Fibroblast of the aortic adventitia (primary cell): ENCODE data around the gene LTO1. TPM values are rescaled to one million over a fixed set of nuclear protein-coding genes. Genes with fewer than 3 reads are reported as not detected.

Source experiments
- DNase-seq: peaks from one replicate; pipeline ENCODE4 v3.0.0-alpha.2; 2010; ENCODE audit warnings: low read depth
- H3K4me3 ChIP-seq: 2 replicates; pipeline ENCODE4 v1.5.1; 2011; ENCODE audit warnings: low read depth, mild to moderate bottlenecking, control low read depth, low read length, moderate library complexity
- CTCF ChIP-seq: IDR thresholded peaks from 2 replicates; pipeline ENCODE4 v1.5.1; 2011; ENCODE audit warnings: mild to moderate bottlenecking, low read length, control low read depth, inconsistent platforms; ENCODE audit not compliant: insufficient read depth
- total RNA-seq: library from RNA; depleted of rRNA; stranded (reverse); fragments of >200 nt; gene quantifications from 2 replicates; pipeline ENCODE4 v1.2.3, GENCODE V29; 2012; ENCODE audit warnings: low replicate concordance

Gene LTO1
- total RNA-seq, 1 donor = 16.4 TPM

GRCh38 chr11:69686452-69686851 lies 11.3 kb upstream of the LTO1 start:
- no peak for DNase-seq
- TF ChIP-seq CTCF = no peak
- H3K4me3 ChIP-seq = no peak overlapping the region

DNA sequence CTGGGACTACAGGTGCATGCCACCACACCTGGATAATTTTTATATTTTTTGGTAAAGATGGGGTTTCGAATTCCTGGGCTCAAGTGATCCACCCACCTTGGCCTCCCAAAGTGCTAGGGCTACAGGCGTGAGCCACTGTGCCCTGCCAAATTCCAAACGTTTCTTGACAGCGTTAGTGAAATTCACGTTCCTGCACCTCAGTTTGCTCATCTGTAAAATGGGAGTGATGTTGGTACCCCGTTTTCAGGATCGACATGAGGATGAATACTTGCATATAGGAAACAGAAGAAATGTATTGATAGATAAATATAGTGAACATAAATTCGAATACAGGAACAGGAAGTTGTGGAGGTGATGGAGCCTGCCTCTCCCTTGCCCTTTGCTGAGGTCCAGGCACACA lies 10.2 kb upstream of the LTO1 start:
- H3K4me3 ChIP-seq = no peak overlapping the region
- no peak for TF ChIP-seq CTCF
- no peak for DNase-seq

- H3K4me3 ChIP-seq = no peak overlapping the region
- no peak for TF ChIP-seq CTCF
- no peak for DNase-seq
Measured at GRCh38 chr11:69684651-69685050, 9.5 kb upstream of the LTO1 start.

- no peak for DNase-seq
- no peak overlapping the region for H3K4me3 ChIP-seq
- peak; percentile 31 for TF ChIP-seq CTCF
Measured at GRCh38 chr11:69683764-69684333, 8.7 kb upstream of the LTO1 start.

DNA sequence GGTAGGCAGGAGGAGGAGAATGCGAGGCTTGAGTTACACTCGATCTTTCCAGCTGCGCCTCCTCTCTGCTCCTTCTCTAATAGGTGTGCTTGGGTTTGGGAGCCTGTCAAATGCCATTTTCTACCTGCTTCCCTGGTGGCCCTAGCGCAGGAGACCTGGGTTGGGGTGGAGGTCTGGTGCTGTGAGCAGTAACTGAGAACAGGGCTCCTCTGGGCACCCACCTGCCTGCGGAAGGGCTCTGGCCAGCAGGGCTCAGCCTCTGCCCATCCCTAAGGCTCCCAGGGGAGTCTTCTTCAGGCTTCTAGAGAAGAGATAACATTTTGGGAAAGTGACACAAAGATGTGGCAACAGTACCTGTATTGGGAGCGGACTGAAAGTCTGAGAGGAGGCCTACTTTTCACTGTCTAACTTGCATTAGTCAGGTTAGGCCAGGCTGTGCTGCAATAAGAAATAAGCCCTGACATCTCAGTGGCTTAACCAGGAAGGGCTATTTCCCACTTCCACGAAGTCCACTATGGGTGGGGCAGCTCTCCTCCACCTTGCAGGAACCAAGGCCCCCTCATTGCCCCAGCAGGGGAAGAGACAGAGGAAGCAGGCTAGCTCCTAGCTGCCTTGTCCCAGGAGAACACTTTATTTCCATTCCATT lies 7.7 kb upstream of the LTO1 start:
- DNase-seq = no peak
- no peak overlapping the region for H3K4me3 ChIP-seq
- no peak for TF ChIP-seq CTCF

DNA sequence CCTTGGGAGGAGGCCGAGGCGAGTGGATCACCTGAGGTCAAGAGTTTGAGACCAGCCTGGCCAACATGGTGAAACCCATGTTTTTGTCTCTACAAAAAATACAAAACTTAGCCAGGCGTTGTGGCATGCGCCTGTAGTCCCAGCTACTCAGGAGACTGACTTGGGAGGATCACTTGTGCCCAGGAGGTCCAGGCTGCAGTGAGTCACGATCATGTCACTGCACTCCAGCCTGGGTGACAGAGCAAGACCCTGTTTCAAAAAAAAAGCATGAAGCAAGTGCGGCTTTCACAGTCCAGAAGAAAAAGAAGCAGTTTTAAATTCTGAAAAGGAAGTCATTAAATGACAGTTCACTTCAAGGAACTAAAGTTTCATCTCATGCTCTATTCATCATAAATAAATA lies 7.1 kb upstream of the LTO1 start:
- no peak for DNase-seq
- no peak for TF ChIP-seq CTCF
- no peak overlapping the region for H3K4me3 ChIP-seq

DNA sequence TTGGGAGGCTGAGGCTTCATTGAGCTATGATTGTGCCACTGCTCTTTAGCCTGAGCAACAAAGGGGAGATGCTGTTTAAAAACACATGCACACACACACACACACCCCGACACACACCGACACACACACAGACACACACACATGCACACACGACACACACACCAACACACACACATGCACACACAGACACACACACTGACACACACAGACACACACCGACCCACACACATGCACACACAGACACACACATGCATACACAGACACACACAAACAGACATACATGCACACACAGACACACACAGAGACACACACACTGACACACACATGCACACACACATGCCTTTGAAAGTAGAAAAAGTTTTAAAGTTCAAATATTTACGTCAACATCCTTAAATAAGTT lies 5.5 kb upstream of the LTO1 start:
- TF ChIP-seq CTCF = no peak
- DNase-seq = no peak
- H3K4me3 ChIP-seq = no peak overlapping the region
